Activated naive CD8-positive, alpha-beta T cell treated with anti-CD3 and anti-CD28 coated beads, Interleukin-2, amount 50 U/mL, for 24 hours (primary cell): Measurements from ENCODE around the gene UNC13A.

Experiments used
- ATAC-seq: fragments of 150-1000 bp; cut with Tn5 transposase; one replicate; pipeline ENCODE4 v1.10.0; 2021
- DNase-seq: peaks from one replicate; pipeline ENCODE4 v3.0.0; 2021
- H3K27ac Mint-ChIP-seq: one replicate; pipeline ENCODE4 v1.8.0; 2021; ENCODE audit warnings: mild to moderate bottlenecking, mixed read lengths
- H3K27me3 Mint-ChIP-seq: one replicate; pipeline ENCODE4 v1.8.0; 2021; ENCODE audit warnings: mixed read lengths
- H3K36me3 Mint-ChIP-seq: one replicate; pipeline ENCODE4 v1.8.0; 2021; ENCODE audit warnings: low read depth, mixed read lengths
- H3K4me1 Mint-ChIP-seq: one replicate; pipeline ENCODE4 v1.8.0; 2021; ENCODE audit warnings: mixed read lengths
- H3K4me3 Mint-ChIP-seq: one replicate; pipeline ENCODE4 v1.8.0; 2021; ENCODE audit warnings: mild to moderate bottlenecking, moderate library complexity, mixed read lengths
- H3K9me3 Mint-ChIP-seq: one replicate; pipeline ENCODE4 v1.8.0; 2021; ENCODE audit warnings: mixed read lengths

The UNC13A gene

DNA sequence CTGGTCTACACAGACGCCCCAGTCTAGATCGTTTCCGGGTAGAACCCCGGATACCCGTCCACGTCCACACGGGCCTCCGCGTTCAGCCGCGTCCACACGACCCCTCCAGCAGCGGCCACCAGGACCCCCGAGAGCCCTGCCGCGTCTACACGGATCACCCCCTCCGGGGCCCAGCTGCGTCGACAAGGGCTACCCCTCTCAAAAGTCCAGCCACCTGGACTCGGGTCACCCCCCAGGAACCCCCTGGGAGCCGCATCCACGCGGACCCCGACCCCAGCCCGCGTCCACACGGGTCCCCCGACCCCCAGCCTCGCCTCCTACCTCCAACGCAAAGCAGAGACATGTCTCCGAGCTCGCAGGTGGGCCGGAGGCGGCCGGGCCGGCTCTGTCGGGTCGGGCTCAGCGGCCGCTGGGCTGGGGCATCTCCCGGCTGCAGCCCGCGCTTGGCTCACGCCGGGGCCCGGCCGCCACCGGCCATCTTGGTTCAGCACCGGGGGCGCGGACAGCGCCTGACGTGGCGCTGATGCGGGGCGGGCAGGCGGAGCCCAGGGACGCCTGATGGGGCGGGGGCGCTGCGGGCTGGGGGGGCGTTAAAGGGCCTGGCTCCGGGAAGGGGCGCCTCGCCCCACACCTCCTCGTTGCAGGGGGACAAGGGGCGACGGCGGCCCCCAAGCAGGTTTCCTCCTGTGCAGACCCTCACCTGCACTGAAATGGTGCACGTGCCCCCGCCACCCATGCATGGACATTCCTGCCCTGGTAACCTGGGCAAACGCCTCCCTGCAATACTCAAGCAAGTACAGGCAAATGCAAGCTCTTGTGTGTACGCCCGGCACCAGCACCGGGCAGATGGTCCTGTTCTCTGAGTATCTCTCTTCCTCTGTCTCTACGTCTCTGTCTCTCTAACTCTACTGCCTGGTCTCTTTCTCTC, at the start of gene UNC13A:
TSS of gene UNC13A (minus strand) at position 498 of the 928 bp plus-strand sequence. CDS start at position 343, 155 bp downstream.
- Mint-ChIP-seq H3K36me3 (peaks cover 2% of the 10 kb centered on the region), H3K4me3 (no peak within 1 kb of the TSS), H3K27me3 (peaks cover 69% of the 10 kb centered on the region), H3K9me3 (peaks cover 4% of the 10 kb centered on the region), H3K27ac (no peak within 1 kb of the TSS), H3K4me1 (peaks cover 8% of the 10 kb centered on the region)
- DNase-seq: peak; percentile 62
- ATAC-seq: peak; percentile 49

DNA sequence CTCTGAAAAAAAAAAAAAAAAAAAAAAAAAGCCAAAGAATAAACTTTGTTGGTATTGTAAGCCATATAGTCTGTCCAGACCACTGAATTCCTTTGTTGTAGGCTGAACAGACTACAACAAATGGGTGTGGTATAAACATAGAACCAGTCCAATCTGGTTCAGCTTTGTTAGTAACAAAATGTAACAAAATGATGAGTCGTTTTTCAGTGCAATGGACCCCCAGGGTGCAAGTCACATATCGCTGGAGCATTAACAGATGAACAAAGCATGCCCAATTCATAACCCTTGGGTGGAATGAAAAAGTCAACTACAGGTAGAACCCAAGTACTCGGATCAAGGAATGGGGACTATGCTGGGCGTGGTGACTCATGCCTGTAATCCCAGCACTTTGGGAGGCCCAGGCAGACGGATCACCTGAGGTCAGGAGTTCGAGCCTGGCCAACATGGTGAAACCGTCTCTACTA, 49.6 kb upstream of the UNC13A start:
- no peaks in the 10 kb centered on the region for H3K9me3 Mint-ChIP-seq
- no peak overlapping the region for H3K4me3 Mint-ChIP-seq
- no peak for ATAC-seq
- H3K27ac Mint-ChIP-seq: no peak overlapping the region
- peaks cover 13% of the 10 kb centered on the region for H3K4me1 Mint-ChIP-seq
- peaks cover 4% of the 10 kb centered on the region for H3K36me3 Mint-ChIP-seq
- DNase-seq: no peak
- H3K27me3 Mint-ChIP-seq: no peaks in the 10 kb centered on the region

GRCh38 chr19:17735410-17735809, 47.3 kb upstream of the UNC13A start:
- H3K36me3 Mint-ChIP-seq: peaks cover 15% of the 10 kb centered on the region
- no peak overlapping the region for H3K4me3 Mint-ChIP-seq
- no peak overlapping the region for H3K27ac Mint-ChIP-seq

DNA sequence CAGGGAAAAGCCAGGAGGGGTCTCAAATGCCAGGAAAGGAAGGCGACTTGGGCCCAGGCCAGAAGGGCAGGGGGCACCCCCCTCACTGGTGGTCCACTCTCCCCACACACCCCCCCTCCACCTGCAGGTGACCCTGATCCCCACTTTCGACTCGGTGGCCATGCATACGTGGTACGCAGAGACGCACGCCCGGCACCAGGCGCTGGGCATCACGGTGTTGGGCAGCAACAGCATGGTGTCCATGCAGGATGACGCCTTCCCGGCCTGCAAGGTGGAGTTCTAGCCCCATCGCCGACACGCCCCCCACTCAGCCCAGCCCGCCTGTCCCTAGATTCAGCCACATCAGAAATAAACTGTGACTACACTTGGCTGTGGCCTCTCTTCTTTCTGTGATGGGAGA, 46.0 kb upstream of the UNC13A start:
- H3K9me3 Mint-ChIP-seq: no peaks in the 10 kb centered on the region
- no peak overlapping the region for H3K4me3 Mint-ChIP-seq
- ATAC-seq (no peak), DNase-seq (no peak)
- peaks cover 22% of the 10 kb centered on the region for H3K4me1 Mint-ChIP-seq
- peaks cover 23% of the 10 kb centered on the region for H3K36me3 Mint-ChIP-seq
- no peak overlapping the region for H3K27ac Mint-ChIP-seq
- no peaks in the 10 kb centered on the region for H3K27me3 Mint-ChIP-seq

More at GRCh38 chr19:17735410-17735809, 47.3 kb upstream of the UNC13A start:
- Mint-ChIP-seq H3K9me3 (no peaks in the 10 kb centered on the region), H3K4me1 (peaks cover 21% of the 10 kb centered on the region), H3K27me3 (no peaks in the 10 kb centered on the region)
- ATAC-seq: no peak
- DNase-seq: no peak

DNA sequence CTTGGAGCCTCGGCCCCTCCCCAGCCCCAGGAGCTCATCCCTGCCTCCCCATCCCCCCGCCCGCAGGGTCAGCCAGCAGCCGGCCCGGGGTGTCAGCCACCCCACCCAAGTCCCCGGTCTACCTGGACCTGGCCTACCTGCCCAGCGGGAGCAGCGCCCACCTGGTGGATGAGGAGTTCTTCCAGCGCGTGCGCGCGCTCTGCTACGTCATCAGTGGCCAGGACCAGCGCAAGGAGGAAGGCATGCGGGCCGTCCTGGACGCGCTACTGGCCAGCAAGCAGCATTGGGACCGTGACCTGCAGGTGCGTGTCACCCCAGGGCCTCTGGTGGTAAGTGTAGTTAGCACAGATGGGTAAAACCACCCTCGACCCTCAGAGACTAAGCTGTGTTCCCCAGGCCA, 45.0 kb upstream of the UNC13A start:
- ATAC-seq: no peak
- Mint-ChIP-seq H3K4me1 (peaks cover 15% of the 10 kb centered on the region), H3K4me3 (no peak overlapping the region), H3K27me3 (no peaks in the 10 kb centered on the region), H3K36me3 (peaks cover 26% of the 10 kb centered on the region), H3K9me3 (no peaks in the 10 kb centered on the region), H3K27ac (no peak overlapping the region)
- DNase-seq: no peak

GRCh38 chr19:17727843-17728242, 39.7 kb upstream of the UNC13A start:
- DNase-seq: no peak
- peak; percentile 8 for ATAC-seq
- Mint-ChIP-seq H3K9me3 (no peaks in the 10 kb centered on the region), H3K4me1 (peaks cover 12% of the 10 kb centered on the region), H3K27me3 (no peaks in the 10 kb centered on the region), H3K27ac (no peak overlapping the region), H3K36me3 (peaks cover 24% of the 10 kb centered on the region), H3K4me3 (no peak overlapping the region)

DNA sequence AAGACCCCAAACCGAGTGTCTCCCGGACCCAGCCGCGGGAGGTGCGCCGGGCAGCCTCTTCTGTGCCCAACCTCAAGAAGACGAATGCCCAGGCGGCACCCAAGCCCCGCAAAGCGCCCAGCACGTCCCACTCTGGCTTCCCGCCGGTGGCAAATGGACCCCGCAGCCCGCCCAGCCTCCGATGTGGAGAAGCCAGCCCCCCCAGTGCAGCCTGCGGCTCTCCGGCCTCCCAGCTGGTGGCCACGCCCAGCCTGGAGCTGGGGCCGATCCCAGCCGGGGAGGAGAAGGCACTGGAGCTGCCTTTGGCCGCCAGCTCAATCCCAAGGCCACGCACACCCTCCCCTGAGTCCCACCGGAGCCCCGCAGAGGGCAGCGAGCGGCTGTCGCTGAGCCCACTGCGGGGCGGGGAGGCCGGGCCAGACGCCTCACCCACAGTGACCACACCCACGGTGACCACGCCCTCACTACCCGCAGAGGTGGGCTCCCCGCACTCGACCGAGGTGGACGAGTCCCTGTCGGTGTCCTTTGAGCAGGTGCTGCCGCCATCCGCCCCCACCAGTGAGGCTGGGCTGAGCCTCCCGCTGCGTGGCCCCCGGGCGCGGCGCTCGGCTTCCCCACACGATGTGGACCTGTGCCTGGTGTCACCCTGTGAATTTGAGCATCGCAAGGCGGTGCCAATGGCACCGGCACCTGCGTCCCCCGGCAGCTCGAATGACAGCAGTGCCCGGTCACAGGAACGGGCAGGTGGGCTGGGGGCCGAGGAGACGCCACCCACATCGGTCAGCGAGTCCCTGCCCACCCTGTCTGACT, 39.0 kb upstream of the UNC13A start:
- Mint-ChIP-seq H3K4me3 (no peak overlapping the region), H3K9me3 (no peaks in the 10 kb centered on the region), H3K36me3 (peaks cover 24% of the 10 kb centered on the region), H3K27me3 (no peaks in the 10 kb centered on the region), H3K4me1 (peaks cover 12% of the 10 kb centered on the region), H3K27ac (no peak overlapping the region)
- no peak for DNase-seq
- no peak for ATAC-seq

GRCh38 chr19:17726136-17726741, 38.1 kb upstream of the UNC13A start:
- H3K9me3 Mint-ChIP-seq: no peaks in the 10 kb centered on the region
- ATAC-seq (no peak), DNase-seq (no peak)
- H3K27ac Mint-ChIP-seq: no peak overlapping the region
- no peaks in the 10 kb centered on the region for H3K27me3 Mint-ChIP-seq
- H3K4me3 Mint-ChIP-seq: no peak overlapping the region
- H3K4me1 Mint-ChIP-seq: peaks cover 19% of the 10 kb centered on the region
- peaks cover 21% of the 10 kb centered on the region for H3K36me3 Mint-ChIP-seq

GRCh38 chr19:17725422-17726078, 37.4 kb upstream of the UNC13A start:
- H3K9me3 Mint-ChIP-seq: no peaks in the 10 kb centered on the region
- no peak overlapping the region for H3K27ac Mint-ChIP-seq
- DNase-seq: no peak
- H3K27me3 Mint-ChIP-seq: no peaks in the 10 kb centered on the region
- no peak overlapping the region for H3K4me3 Mint-ChIP-seq
- no peak for ATAC-seq
- H3K36me3 Mint-ChIP-seq: peaks cover 14% of the 10 kb centered on the region
- peaks cover 21% of the 10 kb centered on the region for H3K4me1 Mint-ChIP-seq

DNA sequence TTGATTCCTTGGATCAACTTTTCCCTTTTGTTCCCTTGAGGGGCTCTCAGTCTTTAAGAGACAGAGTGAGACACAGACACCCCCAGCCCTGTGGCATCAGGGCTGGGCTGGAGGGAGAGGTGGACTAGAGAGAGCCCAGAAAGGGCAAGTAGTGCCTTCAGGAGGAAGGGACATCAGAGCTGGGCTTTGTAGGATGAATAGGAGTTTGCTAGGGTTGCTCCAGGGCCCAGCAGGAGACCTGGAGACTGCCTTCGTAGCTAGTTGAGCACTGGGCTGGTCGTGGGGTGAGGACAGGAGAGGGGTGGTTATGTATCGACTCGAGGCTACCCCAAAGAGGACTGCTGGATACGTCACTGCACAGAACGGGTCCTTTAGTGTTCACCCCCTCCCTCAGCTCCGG, 36.5 kb upstream of the UNC13A start:
- Mint-ChIP-seq H3K4me1 (peaks cover 25% of the 10 kb centered on the region), H3K27ac (no peak overlapping the region), H3K9me3 (no peaks in the 10 kb centered on the region), H3K27me3 (no peaks in the 10 kb centered on the region), H3K36me3 (peaks cover 8% of the 10 kb centered on the region), H3K4me3 (no peak overlapping the region)
- no peak for ATAC-seq
- DNase-seq: no peak

GRCh38 chr19:17722655-17723240, 34.6 kb upstream of the UNC13A start:
- Mint-ChIP-seq H3K27me3 (no peaks in the 10 kb centered on the region), H3K4me1 (peaks cover 33% of the 10 kb centered on the region), H3K27ac (no peak overlapping the region), H3K4me3 (no peak overlapping the region), H3K9me3 (no peaks in the 10 kb centered on the region), H3K36me3 (peaks cover 3% of the 10 kb centered on the region)
- DNase-seq: no peak
- no peak for ATAC-seq

DNA sequence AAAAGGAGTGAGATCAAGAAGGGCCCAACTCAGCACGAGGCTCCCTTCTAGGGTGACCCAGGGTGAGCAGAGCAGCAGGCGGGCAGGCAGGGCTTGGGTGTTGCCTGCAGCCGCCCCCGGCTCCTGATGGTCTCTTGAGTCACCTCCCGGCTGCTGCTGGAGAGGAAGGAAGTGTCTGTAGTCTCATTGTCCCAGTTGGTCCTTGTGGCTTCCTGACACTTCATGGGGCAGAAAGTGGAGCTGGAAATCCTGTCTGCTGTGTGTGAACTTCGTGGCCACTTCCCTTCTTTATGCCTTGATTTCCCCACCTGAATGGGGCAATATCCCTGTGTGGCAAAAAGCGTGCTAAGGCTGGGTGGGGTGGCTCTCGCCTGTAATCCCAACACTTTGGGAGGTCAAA, 33.7 kb upstream of the UNC13A start:
- peaks cover 38% of the 10 kb centered on the region for H3K4me1 Mint-ChIP-seq

DNA sequence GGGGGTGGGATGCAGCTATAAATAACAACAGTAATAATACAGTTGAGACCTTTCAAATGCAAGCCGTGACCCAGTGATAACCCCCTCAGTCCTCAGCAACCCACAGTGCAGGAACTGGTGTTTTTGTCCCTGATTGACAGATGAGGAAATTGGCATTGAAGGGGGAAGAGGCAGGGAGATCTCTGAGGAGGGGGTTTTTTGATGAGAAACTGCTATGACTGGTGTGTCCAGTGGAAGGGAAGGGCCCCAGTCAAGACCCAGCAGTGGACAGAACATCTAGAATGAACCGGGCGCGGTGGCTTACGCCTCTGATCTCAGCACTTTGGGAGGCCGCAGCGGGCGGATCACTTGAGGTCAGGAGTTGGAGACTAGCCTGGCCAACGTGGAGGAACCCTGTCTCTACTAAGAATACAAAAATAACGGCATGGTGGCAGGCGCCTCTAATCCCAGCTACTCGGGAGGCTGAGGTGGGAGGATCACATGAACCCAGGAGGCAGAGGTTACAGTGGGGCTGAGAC, 33.0 kb upstream of the UNC13A start:
- ATAC-seq (no peak), DNase-seq (no peak)
- Mint-ChIP-seq H3K4me1 (peaks cover 38% of the 10 kb centered on the region), H3K9me3 (no peaks in the 10 kb centered on the region), H3K27ac (peak overlapping the region; percentile 42), H3K27me3 (no peaks in the 10 kb centered on the region), H3K4me3 (peak overlapping the region; percentile 83), H3K36me3 (peaks cover 3% of the 10 kb centered on the region)

More for the DNA sequence above, 33.7 kb upstream of the UNC13A start:
- peak overlapping the region; percentile 42 for H3K27ac Mint-ChIP-seq
- peak overlapping the region; percentile 83 for H3K4me3 Mint-ChIP-seq
- no peaks in the 10 kb centered on the region for H3K9me3 Mint-ChIP-seq
- ATAC-seq (no peak), DNase-seq (no peak)
- no peaks in the 10 kb centered on the region for H3K27me3 Mint-ChIP-seq
- H3K36me3 Mint-ChIP-seq: peaks cover 3% of the 10 kb centered on the region
